HG03045 (cell line): ENCODE data around the gene DNAJC11.

Source experiments
- ATAC-seq: cut with Tn5 transposase; IDR thresholded peaks from one replicate; pipeline ENCODE4 v1.9.1; 2021; ENCODE audit warnings: mild to moderate bottlenecking, moderate library complexity; ENCODE audit not compliant: unreplicated experiment

Gene DNAJC11

GRCh38 chr1:6627031-6627430 is 74.6 kb downstream of the DNAJC11 start:
- ATAC-seq: no peak

- peak; percentile 14 for ATAC-seq
Measured at GRCh38 chr1:6625584-6626149, 75.9 kb downstream of the DNAJC11 start.

- peak; percentile 79 for ATAC-seq
Measured at GRCh38 chr1:6624710-6625583, 76.7 kb downstream of the DNAJC11 start, which contains the start of gene THAP3. Gene THAP3, plus strand, starts transcription at chr1:6624868. Its CDS starts 351 bp downstream, at chr1:6625219.

- no peak for ATAC-seq
Measured at GRCh38 chr1:6623269-6623965, 78.2 kb downstream of the DNAJC11 start.

- no peak for ATAC-seq
Measured at GRCh38 chr1:6622396-6623152, 79.0 kb downstream of the DNAJC11 start.

- no peak for ATAC-seq
Measured at GRCh38 chr1:6621429-6622391, 79.9 kb downstream of the DNAJC11 start.

GRCh38 chr1:6619045-6619444 is 82.6 kb downstream of the DNAJC11 start:
- no peak for ATAC-seq

DNA sequence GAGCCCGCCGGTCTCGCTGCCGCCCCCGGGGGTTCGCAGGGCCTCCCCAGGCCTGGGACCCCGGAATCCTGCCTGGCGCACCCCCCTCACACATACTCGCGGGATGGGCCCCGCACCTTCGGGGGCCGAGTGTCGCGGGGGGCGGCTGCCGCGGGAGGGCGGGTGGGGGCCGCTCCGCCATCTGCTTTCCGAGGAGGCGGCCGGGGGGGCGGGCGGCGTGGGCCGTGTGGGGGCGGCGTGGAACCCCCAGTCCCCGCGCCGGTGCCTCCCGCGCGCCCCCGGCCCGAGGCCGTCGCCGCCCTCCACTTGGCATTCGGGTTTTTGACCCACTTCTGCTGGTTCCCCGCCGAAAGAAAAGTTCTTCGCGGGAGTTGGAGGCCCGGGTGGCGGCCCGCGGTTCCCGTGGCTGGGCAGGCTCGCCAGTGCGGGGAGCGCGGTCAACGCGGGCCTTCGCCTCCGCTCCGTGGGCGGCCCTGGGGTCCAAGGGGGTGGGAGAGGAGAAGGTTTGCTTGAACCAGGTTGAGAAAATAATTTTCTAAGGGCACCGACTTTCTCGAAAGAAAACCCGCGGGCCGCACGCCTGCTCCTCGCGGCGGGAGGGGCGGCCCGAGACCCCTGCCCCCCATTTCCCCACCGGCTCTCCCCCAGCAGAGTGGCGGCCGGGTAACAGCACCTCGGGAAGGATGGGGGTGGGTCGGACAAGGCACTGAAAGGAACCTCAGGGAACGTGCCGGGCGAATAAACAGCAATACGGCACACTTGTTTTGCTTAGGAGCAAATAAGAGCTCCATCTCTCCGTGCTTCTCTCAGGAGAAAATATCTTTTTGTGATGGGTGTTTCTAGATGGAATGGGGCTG is 86.5 kb downstream of the DNAJC11 start:
- ATAC-seq: no peak

GRCh38 chr1:6614019-6614928 is 87.3 kb downstream of the DNAJC11 start:
- no peak for ATAC-seq

GRCh38 chr1:6613361-6614018 is 88.1 kb downstream of the DNAJC11 start, which contains the start of gene PHF13:
Gene PHF13, plus strand, starts transcription at chr1:6613731. Its CDS starts 336 bp downstream, at chr1:6614067.
- peak; percentile 87 for ATAC-seq

DNA sequence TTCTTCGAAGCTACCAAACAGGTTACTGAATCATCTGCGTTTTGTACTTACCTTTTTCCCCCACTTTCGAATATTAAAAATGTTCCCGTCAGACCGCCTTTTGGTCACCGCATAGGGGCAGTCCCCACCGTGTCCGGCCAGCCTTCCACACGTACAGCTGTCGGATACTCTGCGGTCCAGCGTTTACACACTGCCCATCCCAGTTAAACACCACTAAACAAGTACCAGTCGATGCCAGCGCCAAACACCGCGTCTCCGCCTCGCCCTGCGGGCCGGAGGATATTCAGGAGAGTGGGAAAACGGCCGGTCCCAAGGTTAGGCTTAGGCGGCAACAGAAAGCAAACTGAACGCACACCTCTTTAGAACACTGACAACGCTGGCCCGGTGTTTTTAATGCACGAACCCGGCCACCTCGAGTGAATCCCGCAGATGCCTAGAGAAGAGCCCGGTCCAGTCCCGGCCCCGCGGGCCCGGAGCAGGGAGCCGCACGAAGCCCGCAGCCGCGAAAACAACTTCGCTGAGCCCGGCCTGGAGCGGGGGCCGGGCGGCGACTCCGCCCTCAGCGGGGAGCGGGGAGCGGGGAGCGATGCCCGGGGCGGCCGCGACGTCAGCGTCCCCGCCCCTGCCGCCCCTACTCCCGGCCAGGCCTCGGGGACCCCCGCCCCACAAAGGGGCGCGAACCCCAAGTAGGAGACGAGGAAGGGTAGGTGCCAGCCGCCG is 88.8 kb downstream of the DNAJC11 start:
- peak; percentile 8 for ATAC-seq

DNA sequence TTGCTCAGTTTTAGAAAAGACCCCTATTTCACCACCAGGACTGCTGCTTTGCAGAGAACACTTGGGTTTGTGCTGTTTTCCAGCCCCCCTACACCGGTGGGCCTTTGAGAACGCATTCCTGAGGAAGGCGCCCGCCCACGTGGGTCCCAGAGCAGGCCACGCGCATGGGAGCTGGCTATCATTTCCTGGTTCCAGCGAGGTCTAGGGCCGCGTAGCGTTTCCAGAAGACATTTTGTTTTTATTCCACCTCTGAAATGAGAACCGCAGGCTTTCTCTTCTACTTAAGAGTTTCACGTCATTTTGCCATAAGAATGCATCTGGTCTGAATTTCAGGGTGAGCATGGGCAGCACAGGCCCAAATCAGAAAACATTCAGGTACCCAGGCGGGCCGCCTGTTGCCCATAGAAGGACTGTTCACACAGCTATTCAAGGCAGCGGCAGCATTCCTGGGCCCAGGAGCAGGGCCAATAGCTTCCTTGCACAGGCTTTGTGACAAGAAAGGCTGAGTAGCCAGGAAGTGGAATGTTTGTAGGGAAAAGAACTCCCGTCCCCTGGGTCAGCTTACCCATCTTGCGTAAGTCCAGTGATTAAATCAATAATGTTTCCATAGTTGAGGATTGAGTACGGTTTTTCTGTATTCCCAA is 97.6 kb downstream of the DNAJC11 start:
- no peak for ATAC-seq

GRCh38 chr1:6603238-6603914 is 98.2 kb downstream of the DNAJC11 start:
- peak; percentile 21 for ATAC-seq

DNA sequence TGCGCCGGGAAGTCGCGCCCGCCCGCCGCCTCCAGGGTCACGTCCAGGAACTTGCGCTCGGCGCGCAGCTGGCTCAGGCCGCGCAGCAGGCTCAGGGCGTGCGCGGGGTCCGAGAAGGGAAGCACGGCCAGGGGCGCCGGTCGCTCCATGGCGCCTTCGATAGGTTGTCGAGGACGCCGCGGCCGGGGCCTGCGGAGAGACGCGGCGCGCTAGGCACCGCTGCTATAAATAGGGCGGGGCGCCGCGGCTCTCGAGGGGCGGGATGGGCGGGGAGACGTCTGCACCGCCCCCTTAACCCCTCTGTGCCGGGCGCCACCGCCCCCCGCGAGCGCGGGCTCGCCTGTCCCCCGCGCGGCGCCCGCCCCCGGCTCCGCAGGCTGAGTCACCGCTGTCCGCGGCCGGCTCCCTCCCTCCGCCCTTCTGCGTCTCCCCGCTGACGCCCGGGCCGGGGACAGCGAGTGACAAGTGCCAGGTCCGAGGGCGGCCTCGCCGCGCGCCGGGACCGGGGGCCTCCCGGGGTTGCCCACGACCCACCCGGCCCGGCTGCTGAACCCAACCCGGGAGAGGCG is 98.9 kb downstream of the DNAJC11 start, which contains the start of gene KLHL21:
KLHL21 (minus strand) TSS at position 201 of the 569 bp plus-strand sequence; CDS start at position 149, 52 bp downstream.
- peak; percentile 58 for ATAC-seq
